K562 (cell line): ENCODE data around the gene MFSD12.

ENCODE experiments used
- BACH1 ChIP-seq: fragments of 200-800 bp; sonication (Bioruptor generic); IDR thresholded peaks from 2 replicates; pipeline ENCODE4 v1.6.1; 2016; ENCODE audit warnings: missing genetic modification characterization, missing compliant biosample characterization
- CBX5 ChIP-seq: IDR thresholded peaks from 2 replicates; pipeline ENCODE4 v1.6.1; 2014; ENCODE audit warnings: low read depth, borderline replicate concordance
- CTCF ChIP-seq, 3 experiments: IDR thresholded peaks in 2 of 3; conservative IDR thresholded peaks in 1 of 3; 2 replicates each; pipeline ENCODE4 v1.5.1; 2011 to 2012; ENCODE audit warnings: low read length in 3 of 3, mild to moderate bottlenecking in 3 of 3, control low read depth in 2 of 3, improper control_type of control experiment in 1 of 3, inconsistent platforms in 1 of 3, low read depth in 1 of 3, mixed read lengths in 1 of 3, moderate library complexity in 1 of 3; ENCODE audit not compliant: insufficient read depth in 2 of 3
- E2F4 ChIP-seq: sonication (generic); formaldehyde crosslinking; IDR thresholded peaks from 2 replicates; pipeline ENCODE4 v1.8.0; 2022; ENCODE audit warnings: mild to moderate bottlenecking, low read depth, missing genetic modification reagents
- KAT8 ChIP-seq: fragments of 450-650 bp; IDR thresholded peaks from 2 replicates; pipeline ENCODE4 v1.6.1; 2016; ENCODE audit warnings: low read depth, mild to moderate bottlenecking
- NR4A1 ChIP-seq, 2 experiments: fragments of 250-450 bp in 1 of 2; fragments of 450-650 bp in 1 of 2; sonication (Bioruptor Pico) in 1 of 2; IDR thresholded peaks; 2 replicates each; pipeline versions ENCODE4 v1.4.0 to v1.6.1; 2016 to 2020; ENCODE audit warnings: mild to moderate bottlenecking in 2 of 2, missing compliant biosample characterization in 1 of 2, missing genetic modification characterization in 1 of 2, moderate library complexity in 1 of 2
- PRDM10 ChIP-seq: fragments of 450-650 bp; IDR thresholded peaks from 2 replicates; pipeline ENCODE4 v1.6.1; 2018; ENCODE audit not compliant: partially characterized antibody
- RHOXF2B ChIP-seq: fragments of 250-450 bp; sonication (Bioruptor Pico); conservative IDR thresholded peaks from 2 replicates; pipeline ENCODE4 v1.5.1; 2021
- ZFP36 ChIP-seq: fragments of 150-350 bp; IDR thresholded peaks from 2 replicates; pipeline ENCODE4 v1.6.1; 2018; ENCODE audit warnings: low read length, low read depth; ENCODE audit not compliant: partially characterized antibody

GRCh38 chr19:3573858-3574637 lies 16.7 kb upstream of the MFSD12 start:
- TF ChIP-seq KAT8 (no peak), CTCF (IDR thresholded peaks at IDR 0.05 in 2 of 3, conservative IDR thresholded peaks at IDR 0.05 in 1 of 3; ENCODE audit: insufficient read depth in 2 of 3, low read depth in 1 of 3, low read length in 3 of 3) (no peak), RHOXF2B (CRISPR knock-in tag) (no peak), E2F4 (CRISPR knock-in tag) (no peak), NR4A1 (CRISPR knock-in tag; IDR thresholded peaks at IDR 0.05) (no peak), NR4A1 (tag; IDR thresholded peaks at IDR 0.05) (no peak), PRDM10 (no peak), BACH1 (tag) (no peak), ZFP36 (no peak), CBX5 (no peak)
